GM12874 (cell line): ENCODE measurements around the gene TTLL5.

ENCODE experiments used
- TF ChIP-seq, protein P1 (sequence below): IDR thresholded peaks from 2 replicates; pipeline ENCODE4 v1.5.1; 2011; ENCODE audit warnings: low read depth, mild to moderate bottlenecking, control low read depth, low read length, moderate library complexity; ENCODE audit not compliant: insufficient read depth

TTLL5 gene, protein sequence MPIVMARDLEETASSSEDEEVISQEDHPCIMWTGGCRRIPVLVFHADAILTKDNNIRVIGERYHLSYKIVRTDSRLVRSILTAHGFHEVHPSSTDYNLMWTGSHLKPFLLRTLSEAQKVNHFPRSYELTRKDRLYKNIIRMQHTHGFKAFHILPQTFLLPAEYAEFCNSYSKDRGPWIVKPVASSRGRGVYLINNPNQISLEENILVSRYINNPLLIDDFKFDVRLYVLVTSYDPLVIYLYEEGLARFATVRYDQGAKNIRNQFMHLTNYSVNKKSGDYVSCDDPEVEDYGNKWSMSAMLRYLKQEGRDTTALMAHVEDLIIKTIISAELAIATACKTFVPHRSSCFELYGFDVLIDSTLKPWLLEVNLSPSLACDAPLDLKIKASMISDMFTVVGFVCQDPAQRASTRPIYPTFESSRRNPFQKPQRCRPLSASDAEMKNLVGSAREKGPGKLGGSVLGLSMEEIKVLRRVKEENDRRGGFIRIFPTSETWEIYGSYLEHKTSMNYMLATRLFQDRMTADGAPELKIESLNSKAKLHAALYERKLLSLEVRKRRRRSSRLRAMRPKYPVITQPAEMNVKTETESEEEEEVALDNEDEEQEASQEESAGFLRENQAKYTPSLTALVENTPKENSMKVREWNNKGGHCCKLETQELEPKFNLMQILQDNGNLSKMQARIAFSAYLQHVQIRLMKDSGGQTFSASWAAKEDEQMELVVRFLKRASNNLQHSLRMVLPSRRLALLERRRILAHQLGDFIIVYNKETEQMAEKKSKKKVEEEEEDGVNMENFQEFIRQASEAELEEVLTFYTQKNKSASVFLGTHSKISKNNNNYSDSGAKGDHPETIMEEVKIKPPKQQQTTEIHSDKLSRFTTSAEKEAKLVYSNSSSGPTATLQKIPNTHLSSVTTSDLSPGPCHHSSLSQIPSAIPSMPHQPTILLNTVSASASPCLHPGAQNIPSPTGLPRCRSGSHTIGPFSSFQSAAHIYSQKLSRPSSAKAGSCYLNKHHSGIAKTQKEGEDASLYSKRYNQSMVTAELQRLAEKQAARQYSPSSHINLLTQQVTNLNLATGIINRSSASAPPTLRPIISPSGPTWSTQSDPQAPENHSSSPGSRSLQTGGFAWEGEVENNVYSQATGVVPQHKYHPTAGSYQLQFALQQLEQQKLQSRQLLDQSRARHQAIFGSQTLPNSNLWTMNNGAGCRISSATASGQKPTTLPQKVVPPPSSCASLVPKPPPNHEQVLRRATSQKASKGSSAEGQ (N-terminal part only)

DNA sequence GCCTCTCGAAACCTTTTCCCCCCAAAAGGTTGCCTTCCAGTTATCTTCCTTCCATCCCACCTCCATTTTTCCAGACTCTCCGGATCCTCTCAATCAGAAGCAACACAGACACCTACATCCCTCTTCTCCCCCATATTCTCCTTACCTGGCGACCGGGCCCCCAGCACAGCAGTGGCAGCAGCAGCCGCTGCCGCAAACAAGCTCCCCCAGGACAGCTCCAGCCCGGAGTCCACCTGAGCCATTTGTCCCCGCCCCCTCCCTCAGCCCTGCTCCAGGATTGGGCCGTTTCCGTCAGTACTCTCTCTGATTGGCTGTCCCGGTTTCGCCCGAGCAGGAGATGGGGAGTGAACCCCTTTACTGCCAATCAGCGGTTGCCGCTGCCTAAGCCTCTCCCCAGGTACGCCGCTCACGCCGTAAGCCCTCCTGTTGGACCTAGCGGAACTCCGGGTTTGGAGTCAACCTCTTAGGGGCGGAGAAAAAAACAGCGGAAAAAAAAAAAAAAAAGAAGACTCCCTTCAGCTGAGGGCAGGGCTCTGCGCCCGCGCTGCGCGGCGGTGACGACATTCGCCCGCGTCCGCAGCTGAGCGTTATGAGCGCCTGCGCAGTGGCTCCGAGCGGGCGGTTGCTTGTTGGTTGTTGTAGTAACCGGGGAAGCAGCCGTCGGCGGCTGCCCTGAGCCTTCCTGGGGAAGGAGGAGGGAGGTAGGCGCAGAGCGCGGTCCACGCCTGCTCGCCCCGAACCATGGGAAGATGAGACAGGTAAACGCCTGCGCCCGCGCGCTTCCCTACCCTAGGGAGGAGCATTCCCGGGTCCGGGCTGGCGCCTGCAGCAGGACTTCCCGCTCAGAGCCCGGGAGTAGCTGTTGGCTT lies at the start of gene TTLL5, which contains the start of gene ERG28:
Gene TTLL5, plus strand, starts transcription at position 617 of the 869 bp plus-strand sequence. CDS start 1,904 bp downstream, outside the sequence.
Gene ERG28, minus strand, starts transcription at position 247 of the 869 bp plus-strand sequence. CDS start 3,374 bp downstream, outside the sequence.
- TF ChIP-seq, protein P1, sequence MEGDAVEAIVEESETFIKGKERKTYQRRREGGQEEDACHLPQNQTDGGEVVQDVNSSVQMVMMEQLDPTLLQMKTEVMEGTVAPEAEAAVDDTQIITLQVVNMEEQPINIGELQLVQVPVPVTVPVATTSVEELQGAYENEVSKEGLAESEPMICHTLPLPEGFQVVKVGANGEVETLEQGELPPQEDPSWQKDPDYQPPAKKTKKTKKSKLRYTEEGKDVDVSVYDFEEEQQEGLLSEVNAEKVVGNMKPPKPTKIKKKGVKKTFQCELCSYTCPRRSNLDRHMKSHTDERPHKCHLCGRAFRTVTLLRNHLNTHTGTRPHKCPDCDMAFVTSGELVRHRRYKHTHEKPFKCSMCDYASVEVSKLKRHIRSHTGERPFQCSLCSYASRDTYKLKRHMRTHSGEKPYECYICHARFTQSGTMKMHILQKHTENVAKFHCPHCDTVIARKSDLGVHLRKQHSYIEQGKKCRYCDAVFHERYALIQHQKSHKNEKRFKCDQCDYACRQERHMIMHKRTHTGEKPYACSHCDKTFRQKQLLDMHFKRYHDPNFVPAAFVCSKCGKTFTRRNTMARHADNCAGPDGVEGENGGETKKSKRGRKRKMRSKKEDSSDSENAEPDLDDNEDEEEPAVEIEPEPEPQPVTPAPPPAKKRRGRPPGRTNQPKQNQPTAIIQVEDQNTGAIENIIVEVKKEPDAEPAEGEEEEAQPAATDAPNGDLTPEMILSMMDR = no peak

DNA sequence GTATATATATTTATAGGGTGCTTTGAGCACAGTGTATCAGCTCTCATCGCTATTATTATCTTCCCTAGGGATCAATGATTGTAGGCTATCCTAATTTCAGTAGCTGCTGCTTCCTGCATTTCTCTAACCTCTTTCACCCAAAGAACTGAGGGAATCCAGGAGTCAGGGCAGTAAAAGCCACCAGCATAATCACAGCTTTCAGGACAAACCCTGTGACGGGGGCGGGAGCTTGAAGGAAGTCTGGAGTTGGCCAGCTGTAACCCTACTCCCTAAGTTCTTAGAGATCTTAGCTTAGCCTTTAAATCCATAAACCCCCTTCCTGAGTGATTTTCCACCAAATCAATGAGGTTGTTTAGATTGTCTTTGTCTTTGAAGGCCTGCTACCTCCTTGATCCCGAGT lies 48.9 kb upstream of the TTLL5 start:
- TF ChIP-seq, protein P1 = no peak

DNA sequence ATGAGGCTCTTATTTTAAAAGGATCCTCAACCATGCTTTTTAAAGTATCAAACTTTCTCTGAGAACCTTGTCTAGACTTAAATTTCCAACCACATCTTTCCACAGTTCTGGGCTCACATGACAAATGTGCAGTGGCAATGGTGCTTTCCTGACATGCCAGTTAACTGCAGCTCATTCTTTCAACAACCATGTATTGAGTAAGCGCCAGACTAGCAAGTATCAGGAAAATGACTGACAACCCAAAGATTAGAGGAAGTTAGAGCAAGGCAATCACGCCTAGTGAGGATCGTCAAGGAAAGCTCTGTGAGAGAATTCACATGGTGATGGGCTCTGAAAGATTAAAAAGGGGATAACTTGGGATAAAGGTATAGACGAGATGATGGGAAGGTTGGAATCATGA lies 46.9 kb upstream of the TTLL5 start:
- TF ChIP-seq, protein P1 = no peak

DNA sequence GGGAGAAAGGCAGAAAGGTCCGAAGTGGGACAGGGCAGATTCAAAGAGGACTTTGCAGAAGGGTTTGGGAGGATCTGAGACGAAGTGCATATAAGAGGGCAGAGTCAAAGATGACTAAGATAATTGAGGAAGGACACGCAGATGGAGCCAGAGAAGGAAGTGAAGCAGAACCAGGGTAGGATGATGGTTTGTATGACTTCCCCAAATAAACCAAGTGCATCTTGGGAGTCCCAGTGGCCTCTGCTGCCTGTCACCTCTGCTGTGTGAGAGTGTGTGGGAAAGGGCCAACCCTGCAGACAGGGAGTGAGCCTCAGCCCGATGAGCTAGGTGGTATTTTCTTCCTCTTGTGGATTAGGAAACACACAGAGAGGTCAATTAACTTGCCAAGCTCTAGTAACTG lies 45.8 kb upstream of the TTLL5 start:
- TF ChIP-seq, protein P1 = no peak

DNA sequence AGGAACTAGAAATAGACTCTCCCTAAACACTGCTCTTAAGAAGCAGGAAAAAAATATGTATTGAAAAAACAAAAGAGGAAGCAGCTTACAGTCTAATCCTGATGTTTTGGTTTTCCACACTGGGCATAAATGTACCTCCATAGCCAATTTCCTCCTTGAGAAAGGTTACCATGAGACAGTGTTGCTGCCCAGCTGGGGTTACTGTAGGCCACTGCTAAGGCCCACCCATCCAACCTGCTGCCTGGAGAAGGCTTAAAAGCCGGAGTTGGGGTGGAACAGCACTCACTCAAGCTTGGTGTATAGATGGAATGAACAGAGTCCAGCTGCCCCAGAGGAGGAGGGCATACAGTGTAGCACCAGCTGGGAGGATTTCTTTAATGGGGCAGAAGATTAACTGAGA lies 41.5 kb upstream of the TTLL5 start:
- TF ChIP-seq, protein P1 = no peak

DNA sequence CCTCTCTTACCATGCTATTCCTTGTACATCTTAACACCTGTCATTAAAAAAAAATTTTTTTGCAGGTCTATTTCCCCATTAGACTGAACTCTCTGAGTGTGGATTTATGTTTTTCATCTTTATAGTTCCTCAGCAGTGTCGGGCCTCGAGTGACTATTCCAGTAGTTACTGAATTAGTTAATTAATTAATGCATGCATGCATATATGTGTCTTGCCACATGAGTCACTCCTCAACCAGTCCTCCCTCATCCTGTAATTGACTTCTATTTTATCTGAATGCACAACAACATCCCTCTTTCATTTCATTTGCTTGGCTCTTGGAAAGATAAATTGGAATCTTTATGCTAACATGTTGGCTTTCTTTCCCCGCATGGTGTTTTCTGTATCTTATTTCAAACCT lies 36.0 kb upstream of the TTLL5 start:
- TF ChIP-seq, protein P1 = no peak
